Calu3 (cell line): ENCODE results near the gene CD248. TPM values are rescaled to one million over a fixed set of nuclear protein-coding genes. Genes with fewer than 3 reads are reported as not detected.

Source experiments
- BruUV-seq: library from RNA; stranded (reverse); fragments of 400-500 nt; replicated peaks from 2 replicates; lab custom pipeline; 2021; lab: Mats Ljungman, UMichigan
- CTCF ChIA-PET: fragments of 300-600 bp; sonication (Branson Sonifier 250); formaldehyde crosslinking; loops from one replicate; lab custom pipeline; 2022; ENCODE audit warnings: antibody characterized with exemption; lab: Charles Lee
- DNase-seq: peaks from one replicate; pipeline ENCODE4 v3.0.0; 2022
- H3K27ac Mint-ChIP-seq: one replicate; pipeline ENCODE4 v1.8.0; 2022; ENCODE audit warnings: mixed read lengths; ENCODE audit not compliant: unreplicated experiment
- H3K27me3 Mint-ChIP-seq: one replicate; pipeline ENCODE4 v1.8.0; 2022; ENCODE audit warnings: mixed read lengths; ENCODE audit not compliant: unreplicated experiment
- H3K36me3 Mint-ChIP-seq: one replicate; pipeline ENCODE4 v1.8.0; 2022; ENCODE audit warnings: mild to moderate bottlenecking, moderate library complexity, mixed read lengths; ENCODE audit not compliant: insufficient read depth, unreplicated experiment
- H3K4me1 Mint-ChIP-seq: one replicate; pipeline ENCODE4 v1.8.0; 2022; ENCODE audit warnings: mild to moderate bottlenecking, low read depth, mixed read lengths; ENCODE audit not compliant: unreplicated experiment
- H3K4me3 Mint-ChIP-seq: one replicate; pipeline ENCODE4 v1.8.0; 2022; ENCODE audit warnings: mild to moderate bottlenecking, low read depth, moderate library complexity, mixed read lengths; ENCODE audit not compliant: unreplicated experiment
- H3K9me3 Mint-ChIP-seq: one replicate; pipeline ENCODE4 v1.8.0; 2022; ENCODE audit warnings: low read depth, mixed read lengths; ENCODE audit not compliant: unreplicated experiment
- intact Hi-C: fragments of 100-400 bp; cut with micrococcal nuclease; formaldehyde crosslinking; loops from one replicate; pipeline ENCODE4 v1.10.0; 2022; ENCODE audit not compliant: unreplicated experiment
- total RNA-seq: library from RNA; stranded (reverse); gene quantifications from 2 replicates; pipeline ENCODE4 v1.2.3, GENCODE V29; 2022
- TF ChIP-seq, protein P1 (sequence below): fragments of 200-600 bp; IDR thresholded peaks from one replicate; pipeline ENCODE4 v1.8.0; 2022; ENCODE audit warnings: antibody characterized with exemption; ENCODE audit not compliant: unreplicated experiment

Gene CD248
- total RNA-seq, 1 experiment from 2014 or later: not detected

DNA sequence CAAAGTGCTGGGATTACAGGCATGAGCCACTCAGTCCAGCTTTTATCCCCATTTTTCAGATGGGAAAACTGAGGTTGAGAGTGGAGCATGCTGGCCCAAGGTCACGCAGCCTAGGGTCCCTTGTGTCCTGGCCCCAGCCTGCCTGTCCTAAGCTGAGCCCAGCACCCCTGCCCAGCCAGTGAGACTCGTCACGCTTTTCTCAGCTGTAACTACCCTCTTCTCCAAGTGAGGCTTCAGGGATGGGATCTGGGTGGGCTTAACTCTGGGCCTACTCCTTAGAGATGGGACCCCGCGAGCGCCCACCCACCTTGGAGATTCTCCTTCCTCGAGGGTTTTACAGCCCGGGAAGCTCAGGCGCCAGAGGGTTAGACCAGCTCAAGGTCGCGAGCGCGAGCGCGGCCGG lies 25.5 kb downstream of the CD248 start:
- no TSS peak for BruUV-seq
- Mint-ChIP-seq H3K4me3 (peak overlapping the region; percentile 80), H3K9me3 (no peaks in the 10 kb centered on the region), H3K27ac (no peak overlapping the region), H3K4me1 (peaks cover 31% of the 10 kb centered on the region), H3K27me3 (peaks cover 40% of the 10 kb centered on the region), H3K36me3 (peaks cover 36% of the 10 kb centered on the region)
- CTCF ChIA-PET: interaction anchor here (0.6 to 1.5 kb wide), 3 partner anchors 9 to 167 kb away, joined by 3 read pairs; no protein-coding TSS in a partner anchor
- DNase-seq: no peak
- intact Hi-C loops: no loop called here
- TF ChIP-seq, protein P1, sequence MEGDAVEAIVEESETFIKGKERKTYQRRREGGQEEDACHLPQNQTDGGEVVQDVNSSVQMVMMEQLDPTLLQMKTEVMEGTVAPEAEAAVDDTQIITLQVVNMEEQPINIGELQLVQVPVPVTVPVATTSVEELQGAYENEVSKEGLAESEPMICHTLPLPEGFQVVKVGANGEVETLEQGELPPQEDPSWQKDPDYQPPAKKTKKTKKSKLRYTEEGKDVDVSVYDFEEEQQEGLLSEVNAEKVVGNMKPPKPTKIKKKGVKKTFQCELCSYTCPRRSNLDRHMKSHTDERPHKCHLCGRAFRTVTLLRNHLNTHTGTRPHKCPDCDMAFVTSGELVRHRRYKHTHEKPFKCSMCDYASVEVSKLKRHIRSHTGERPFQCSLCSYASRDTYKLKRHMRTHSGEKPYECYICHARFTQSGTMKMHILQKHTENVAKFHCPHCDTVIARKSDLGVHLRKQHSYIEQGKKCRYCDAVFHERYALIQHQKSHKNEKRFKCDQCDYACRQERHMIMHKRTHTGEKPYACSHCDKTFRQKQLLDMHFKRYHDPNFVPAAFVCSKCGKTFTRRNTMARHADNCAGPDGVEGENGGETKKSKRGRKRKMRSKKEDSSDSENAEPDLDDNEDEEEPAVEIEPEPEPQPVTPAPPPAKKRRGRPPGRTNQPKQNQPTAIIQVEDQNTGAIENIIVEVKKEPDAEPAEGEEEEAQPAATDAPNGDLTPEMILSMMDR: no peak

DNA sequence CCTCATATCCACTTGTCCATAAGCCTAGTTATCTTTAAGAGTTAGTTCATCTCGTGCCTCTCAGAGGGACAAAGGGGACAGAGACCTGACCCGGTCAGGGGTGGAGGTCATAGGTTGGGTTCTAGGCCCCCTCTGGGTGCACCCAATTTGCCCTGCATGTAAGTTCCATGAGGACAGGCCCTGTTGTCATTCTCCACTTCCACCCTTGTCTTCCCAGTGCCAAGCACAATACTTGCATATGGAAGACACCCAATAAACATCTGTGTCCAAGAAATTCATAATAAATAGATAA lies 26.6 kb downstream of the CD248 start:
- Mint-ChIP-seq H3K4me1 (peaks cover 31% of the 10 kb centered on the region), H3K27me3 (peaks cover 33% of the 10 kb centered on the region), H3K9me3 (no peaks in the 10 kb centered on the region), H3K4me3 (peak overlapping the region; percentile 80), H3K36me3 (peaks cover 42% of the 10 kb centered on the region), H3K27ac (peak overlapping the region; percentile 90)
- DNase-seq: no peak
- TF ChIP-seq, protein P1: no peak
- BruUV-seq: no TSS peak
- CTCF ChIA-PET: no interaction called here
- intact Hi-C loops: no loop called here

DNA sequence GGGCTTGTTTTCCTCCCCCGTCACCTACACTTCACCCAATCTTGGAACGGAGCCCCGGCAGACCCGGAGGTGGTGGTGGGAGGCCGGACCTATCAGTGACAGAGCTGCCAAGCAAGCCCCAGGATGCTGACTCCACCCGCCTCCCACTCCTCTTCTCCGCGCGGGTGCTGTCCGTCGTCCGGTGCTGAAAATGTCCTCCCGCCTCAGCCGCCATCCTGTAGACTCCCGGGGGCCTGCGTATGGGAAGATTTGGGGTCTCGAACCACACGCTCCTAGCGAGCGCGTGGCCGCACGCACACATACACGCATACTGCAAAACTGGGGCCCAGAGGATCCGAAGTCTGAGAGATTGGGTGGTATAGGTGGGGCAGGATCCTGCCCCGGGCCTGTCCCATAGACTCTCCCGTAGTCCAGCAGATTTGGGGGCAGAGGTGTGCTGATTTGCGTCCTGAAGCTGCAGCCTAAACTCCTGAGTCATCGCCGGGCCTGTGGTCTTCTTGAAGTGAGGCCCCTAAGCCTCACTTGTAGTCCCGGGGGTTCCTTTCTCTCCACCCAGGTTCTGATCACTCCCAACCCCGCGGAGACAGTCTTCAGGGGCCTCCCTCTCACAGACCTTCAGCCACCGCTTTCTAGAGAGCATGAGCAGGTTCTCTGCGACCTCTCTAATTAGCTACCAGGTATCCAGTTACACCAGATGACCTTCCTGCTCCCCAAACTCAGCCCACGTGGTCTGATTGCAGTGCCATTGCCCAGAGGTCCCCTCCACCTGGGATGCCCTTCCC lies 27.1 kb downstream of the CD248 start:
- BruUV-seq: TSS peak; percentile 74
- Mint-ChIP-seq H3K36me3 (peaks cover 42% of the 10 kb centered on the region), H3K27ac (peak overlapping the region; percentile 90), H3K9me3 (no peaks in the 10 kb centered on the region), H3K4me3 (peak overlapping the region; percentile 80), H3K4me1 (peaks cover 31% of the 10 kb centered on the region), H3K27me3 (peaks cover 33% of the 10 kb centered on the region)
- intact Hi-C loops: no loop called here
- CTCF ChIA-PET: interaction anchor here (0.6 to 1.6 kb wide), 6 partner anchors 22 to 238 kb away, joined by 3 to 11 read pairs (median 4); partner anchors contain the start of genes PELI3 and SF3B2
- peak; percentile 77 for DNase-seq
- TF ChIP-seq, protein P1: no peak

DNA sequence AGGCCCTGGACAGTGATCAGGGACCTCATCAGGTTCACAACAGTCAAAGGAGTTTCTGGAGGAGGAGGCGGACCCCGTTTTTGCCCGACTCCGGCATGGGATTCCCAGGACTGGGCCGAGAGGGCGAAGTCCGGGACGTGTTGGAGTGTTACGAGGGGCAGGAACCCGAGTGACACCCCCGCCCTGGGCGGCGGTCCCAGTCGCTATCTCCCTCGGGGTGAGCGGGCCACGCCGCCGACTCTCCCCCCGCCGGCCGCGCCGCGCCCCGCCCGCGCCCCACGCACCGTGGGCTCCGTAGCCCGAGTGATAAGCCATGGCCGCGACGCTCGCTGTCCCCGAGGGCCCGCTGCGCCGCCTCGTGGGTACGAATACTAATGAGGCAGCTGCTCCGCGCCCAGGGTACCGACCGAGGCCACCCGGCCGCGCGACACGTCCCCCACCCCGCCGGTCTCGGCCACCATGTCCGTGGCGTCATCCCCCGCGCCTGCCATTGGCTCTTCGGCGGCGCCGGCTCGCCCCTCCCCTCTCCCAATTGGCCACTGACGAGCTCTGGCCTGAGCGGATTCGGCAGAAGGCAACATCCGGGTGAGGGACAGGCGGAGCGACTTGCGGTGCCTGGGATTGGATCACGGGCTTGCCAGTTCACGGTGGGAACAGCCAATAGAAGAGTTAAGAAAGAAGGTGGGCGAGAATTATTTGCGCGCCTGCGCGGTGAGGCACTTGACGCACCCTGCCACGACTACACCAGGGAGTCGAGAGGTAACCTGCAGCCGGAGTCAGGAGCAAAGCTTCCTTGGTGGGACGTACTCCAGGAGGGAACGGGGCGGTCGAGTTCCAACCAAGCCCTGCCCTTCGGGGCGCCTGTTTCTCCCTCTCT lies 27.9 kb downstream of the CD248 start, which contains the start of gene YIF1A:
TSS of gene YIF1A (minus strand) at position 473 of the 877 bp plus-strand sequence. CDS start at position 315, 158 bp downstream.
- intact Hi-C loops: no loop called here
- Mint-ChIP-seq H3K27me3 (peaks cover 31% of the 10 kb centered on the region), H3K9me3 (no peaks in the 10 kb centered on the region), H3K4me3 (peak within 1 kb of the TSS; percentile 80), H3K36me3 (peaks cover 42% of the 10 kb centered on the region), H3K27ac (peak within 1 kb of the TSS; percentile 90), H3K4me1 (peaks cover 31% of the 10 kb centered on the region)
- CTCF ChIA-PET: interaction anchor here (0.6 to 1.6 kb wide), 8 partner anchors 9 to 1884 kb away, joined by 3 to 11 read pairs (median 3); partner anchors contain the start of genes PELI3 and SF3B2
- no TSS peak for BruUV-seq
- TF ChIP-seq, protein P1: no peak
- peak; percentile 98 for DNase-seq
